IPS DF 6.9 (cell line): ENCODE data around the gene CEBPE.

Experiments
- DNase-seq: peaks from one replicate; pipeline ENCODE4 v3.0.0-alpha.2; 2013; ENCODE audit warnings: low read depth, low spot score
- H3K27ac ChIP-seq: one replicate; pipeline ENCODE4 v1.5.1; 2013; ENCODE audit warnings: low read length, control low read depth
- H3K27me3 ChIP-seq: 2 replicates; pipeline ENCODE4 v1.6.1; 2013; ENCODE audit warnings: mild to moderate bottlenecking, low read length; ENCODE audit not compliant: control insufficient read depth, insufficient read depth
- H3K36me3 ChIP-seq: 2 replicates; pipeline ENCODE4 v1.6.1; 2013; ENCODE audit warnings: low read length; ENCODE audit not compliant: control insufficient read depth, insufficient read depth
- H3K4me1 ChIP-seq: 2 replicates; pipeline ENCODE4 v1.6.1; 2013; ENCODE audit warnings: low read length; ENCODE audit not compliant: control insufficient read depth, insufficient read depth
- H3K4me3 ChIP-seq: 2 replicates; pipeline ENCODE4 v1.5.1; 2013; ENCODE audit warnings: mild to moderate bottlenecking, low read length
- H3K9me3 ChIP-seq: 2 replicates; pipeline ENCODE4 v1.6.1; 2013; ENCODE audit warnings: low read length, inconsistent platforms; ENCODE audit not compliant: control insufficient read depth, insufficient read depth
- WGBS: extraction: QIAGEN DNeasy Blood & Tissue Kit; methylation state at CpG from one replicate; pipeline ENCODE4 v1.1.7; 2013; ENCODE audit warnings: mixed read lengths, missing lambda C conversion rate; ENCODE audit not compliant: insufficient read length, insufficient coverage; 5-methylcytosine and 5-hydroxymethylcytosine counted together

The CEBPE gene

DNA sequence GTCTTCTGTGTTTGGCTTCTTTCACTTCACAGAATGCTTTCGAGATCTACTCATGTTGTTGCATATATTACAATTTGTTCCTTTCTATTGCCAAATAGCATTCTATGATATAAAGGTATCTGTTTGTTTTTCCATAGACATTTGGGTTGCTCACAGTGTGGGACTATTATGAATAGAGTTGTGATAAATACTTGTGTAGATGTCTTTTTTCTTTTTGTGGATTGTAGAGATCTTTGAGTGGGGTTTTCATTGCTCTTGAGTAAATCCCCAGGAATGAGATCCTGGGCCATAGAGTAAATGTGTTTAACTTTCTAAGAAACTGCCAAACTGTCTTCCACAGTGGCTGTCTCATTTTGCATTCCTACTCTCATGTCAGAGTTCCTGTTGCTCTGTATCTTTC, 24.9 kb upstream of the CEBPE start:
- Histone ChIP-seq H3K4me3 (no peak overlapping the region), H3K27ac (no peak overlapping the region), H3K9me3 (no peaks in the 10 kb centered on the region), H3K36me3 (peaks cover 13% of the 10 kb centered on the region), H3K27me3 (no peaks in the 10 kb centered on the region; the same call in 1 of the 2 replicates), H3K4me1 (no peaks in the 10 kb centered on the region)
- DNase-seq = no peak
- no CpG with 5 or more reads among the region's 1 CpG for WGBS

DNA sequence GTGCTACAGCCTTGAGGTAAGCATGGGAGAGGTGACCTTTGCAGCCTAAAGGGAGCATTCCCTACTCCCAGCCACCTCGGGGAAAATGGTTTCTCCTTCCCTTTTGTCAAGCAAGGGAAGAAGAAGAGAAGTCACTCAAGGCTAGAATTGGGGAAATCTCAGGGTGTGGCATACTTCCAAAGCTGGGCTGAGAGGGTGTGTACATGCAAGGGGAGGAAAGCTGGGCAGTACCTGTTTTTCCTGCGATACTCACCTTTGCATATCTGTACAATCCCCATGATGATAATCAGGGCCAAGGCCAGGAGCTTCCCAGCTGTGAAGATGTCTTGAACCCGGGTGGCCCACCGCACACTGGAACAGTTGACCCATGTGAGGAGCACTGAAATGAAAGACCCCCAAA, 23.8 kb upstream of the CEBPE start:
- WGBS = no CpG with 5 or more reads among the region's 4 CpGs
- Histone ChIP-seq H3K27me3 (no peaks in the 10 kb centered on the region; the same call in 1 of the 2 replicates), H3K27ac (no peak overlapping the region), H3K36me3 (peaks cover 15% of the 10 kb centered on the region), H3K9me3 (no peaks in the 10 kb centered on the region), H3K4me3 (no peak overlapping the region), H3K4me1 (no peaks in the 10 kb centered on the region)
- DNase-seq = no peak

- no peak for DNase-seq
- H3K4me3 ChIP-seq = no peak overlapping the region
- WGBS = no CpG with 5 or more reads among the region's 7 CpGs
- no peaks in the 10 kb centered on the region for H3K4me1 ChIP-seq
- peaks cover 21% of the 10 kb centered on the region for H3K36me3 ChIP-seq
- H3K9me3 ChIP-seq = no peaks in the 10 kb centered on the region
- H3K27ac ChIP-seq = no peak overlapping the region
- H3K27me3 ChIP-seq = no peaks in the 10 kb centered on the region; the same call in 1 of the 2 replicates
Observed at GRCh38 chr14:23141706-23142444, 22.8 kb upstream of the CEBPE start.

DNA sequence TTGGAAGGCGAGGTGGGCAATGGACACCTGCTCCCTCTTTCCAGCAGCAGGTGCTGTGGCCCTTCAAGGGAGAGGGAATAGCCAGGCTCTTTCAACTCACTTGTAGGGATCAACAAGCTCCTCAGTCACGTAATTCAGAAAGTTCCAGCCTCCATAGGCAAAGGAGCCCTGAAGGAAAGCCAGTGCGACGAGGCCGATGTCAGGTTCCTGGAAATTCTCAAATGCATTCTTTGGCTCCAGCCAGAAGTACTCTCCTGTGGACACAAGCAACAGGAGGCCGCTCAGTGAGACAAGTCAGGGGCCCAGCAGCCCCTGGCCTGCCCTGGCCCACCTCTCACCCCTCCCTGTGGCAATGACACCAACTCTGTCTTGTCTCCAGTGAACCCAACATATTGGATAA, 21.3 kb upstream of the CEBPE start:
- no peaks in the 10 kb centered on the region for H3K9me3 ChIP-seq
- peaks cover 27% of the 10 kb centered on the region for H3K36me3 ChIP-seq
- H3K27ac ChIP-seq = no peak overlapping the region
- H3K4me1 ChIP-seq = no peaks in the 10 kb centered on the region
- H3K27me3 ChIP-seq = no peaks in the 10 kb centered on the region; the same call in 1 of the 2 replicates
- WGBS = no CpG with 5 or more reads among the region's 6 CpGs
- no peak overlapping the region for H3K4me3 ChIP-seq
- DNase-seq = no peak

DNA sequence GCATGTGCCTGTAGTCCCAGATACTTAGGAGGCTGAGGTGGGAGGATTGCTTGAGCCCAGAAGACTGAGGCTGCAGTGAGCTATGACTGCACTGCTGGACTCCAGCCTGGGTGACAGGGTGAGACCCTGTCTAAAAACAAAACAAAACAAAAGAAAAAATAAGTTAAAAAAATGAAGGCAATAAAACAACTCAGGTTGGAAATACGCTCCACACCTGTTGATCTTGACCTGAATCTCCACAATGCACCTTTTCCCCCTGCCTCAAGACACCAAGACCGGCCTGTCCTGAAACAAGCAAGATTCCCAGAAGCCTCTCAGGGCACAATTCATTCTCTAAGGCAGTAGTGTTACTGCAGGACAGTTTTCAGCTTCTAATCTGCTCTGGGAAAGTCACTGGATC, 20.8 kb upstream of the CEBPE start:
- H3K9me3 ChIP-seq = no peaks in the 10 kb centered on the region
- WGBS = no CpG with 5 or more reads among the region's 2 CpGs
- peaks cover 27% of the 10 kb centered on the region for H3K36me3 ChIP-seq
- no peaks in the 10 kb centered on the region for H3K4me1 ChIP-seq
- no peaks in the 10 kb centered on the region; the same call in 1 of the 2 replicates for H3K27me3 ChIP-seq
- no peak overlapping the region for H3K27ac ChIP-seq
- DNase-seq = no peak
- H3K4me3 ChIP-seq = no peak overlapping the region

DNA sequence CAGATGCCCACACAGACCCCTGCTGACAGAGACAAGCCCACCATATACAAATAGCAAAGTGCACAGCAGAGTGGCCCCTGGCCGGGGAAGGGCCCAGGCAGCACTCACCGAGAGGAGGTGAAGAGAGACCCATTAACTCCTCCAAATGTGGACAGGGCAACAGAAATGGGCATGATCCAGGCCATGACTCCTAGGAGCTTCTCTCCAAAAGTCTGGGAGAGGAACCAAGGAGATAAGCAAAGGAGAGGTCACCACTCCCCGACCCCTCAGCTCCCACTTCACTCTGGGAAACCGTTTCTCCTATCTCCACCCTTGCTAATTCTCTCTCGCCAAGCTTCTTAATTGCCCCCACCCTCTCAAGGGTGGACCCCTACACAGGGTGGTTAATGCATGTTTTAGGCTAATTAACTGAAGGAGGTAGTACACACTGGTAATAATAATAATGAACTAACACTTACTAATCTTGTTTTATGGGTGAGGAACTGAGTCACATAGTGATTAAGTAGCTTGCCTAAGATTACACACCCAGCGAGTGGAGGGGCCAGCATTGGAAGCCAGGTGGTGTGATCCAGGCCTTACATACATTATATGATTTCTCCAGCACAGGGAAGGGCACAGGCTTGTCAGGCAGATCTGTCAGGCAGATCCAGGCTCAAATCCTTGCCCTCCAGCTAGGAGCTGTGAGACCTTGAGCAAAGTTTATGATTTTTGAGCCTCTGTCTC, 18.9 kb upstream of the CEBPE start:
- H3K4me1 ChIP-seq = no peaks in the 10 kb centered on the region
- peaks cover 27% of the 10 kb centered on the region for H3K36me3 ChIP-seq
- no peak overlapping the region for H3K27ac ChIP-seq
- no peaks in the 10 kb centered on the region; the same call in 1 of the 2 replicates for H3K27me3 ChIP-seq
- H3K9me3 ChIP-seq = no peaks in the 10 kb centered on the region
- no peak for DNase-seq
- WGBS = no CpG with 5 or more reads among the region's 6 CpGs
- H3K4me3 ChIP-seq = no peak overlapping the region

DNA sequence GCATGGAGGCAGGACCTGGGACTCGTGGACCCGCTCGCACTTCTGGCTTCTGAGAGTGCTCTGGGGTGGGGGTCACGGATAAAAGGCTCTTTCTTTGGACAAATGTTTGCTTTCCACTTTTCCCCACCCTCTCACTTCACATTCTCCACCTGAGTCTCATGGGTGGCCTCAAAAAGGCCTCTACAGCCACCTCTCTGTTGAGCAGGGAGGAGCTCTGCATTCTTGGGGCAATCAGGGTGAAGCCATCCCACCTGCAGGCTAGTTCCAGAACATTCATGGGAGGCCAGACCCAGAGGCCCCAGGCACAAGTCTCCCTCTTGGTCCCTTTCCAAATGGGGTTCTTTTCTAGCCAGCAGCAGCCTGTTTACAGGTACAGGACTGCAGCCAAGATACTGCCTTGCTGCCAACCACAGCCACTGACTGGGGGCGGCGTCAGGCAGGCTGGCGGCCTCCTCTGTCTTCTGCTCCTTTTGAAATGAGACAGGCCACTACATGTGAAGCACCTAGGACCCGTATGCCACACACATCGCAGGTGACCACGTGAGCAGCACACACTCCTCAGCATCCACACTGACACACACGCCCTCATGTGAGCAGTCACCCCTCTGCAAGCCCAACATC, 18.2 kb upstream of the CEBPE start:
- H3K4me3 ChIP-seq = no peak overlapping the region
- no peaks in the 10 kb centered on the region; the same call in 1 of the 2 replicates for H3K27me3 ChIP-seq
- H3K27ac ChIP-seq = no peak overlapping the region
- no CpG with 5 or more reads among the region's 11 CpGs for WGBS
- peaks cover 27% of the 10 kb centered on the region for H3K36me3 ChIP-seq
- DNase-seq = no peak
- no peaks in the 10 kb centered on the region for H3K4me1 ChIP-seq
- no peaks in the 10 kb centered on the region for H3K9me3 ChIP-seq

- Histone ChIP-seq H3K4me1 (no peaks in the 10 kb centered on the region), H3K36me3 (peaks cover 27% of the 10 kb centered on the region), H3K4me3 (no peak overlapping the region), H3K27me3 (no peaks in the 10 kb centered on the region; the same call in 1 of the 2 replicates), H3K27ac (no peak overlapping the region), H3K9me3 (no peaks in the 10 kb centered on the region)
- no peak for DNase-seq
- WGBS = no CpG with 5 or more reads among the region's 16 CpGs
Observed at GRCh38 chr14:23136566-23137133, 17.6 kb upstream of the CEBPE start.

DNA sequence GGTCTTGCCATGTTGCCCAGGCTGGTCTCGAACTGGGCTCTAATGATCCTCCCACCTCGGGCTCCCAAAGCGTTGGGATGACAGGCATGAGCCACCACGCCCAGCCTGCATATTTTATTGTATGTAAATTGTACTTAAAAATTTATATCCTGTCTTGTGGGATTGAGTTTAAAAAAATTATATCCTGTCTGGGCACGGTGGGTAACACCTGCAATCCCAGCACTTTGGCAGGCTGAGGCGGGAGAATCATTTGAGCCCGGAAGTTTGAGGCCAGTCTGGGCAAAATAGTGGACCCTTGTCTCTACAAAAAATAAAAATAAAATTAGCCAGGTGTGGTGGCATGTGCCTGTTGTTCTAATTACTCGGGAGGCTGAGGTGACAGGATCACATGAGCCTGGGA, 13.9 kb upstream of the CEBPE start:
- WGBS = no CpG with 5 or more reads among the region's 8 CpGs
- Histone ChIP-seq H3K9me3 (no peaks in the 10 kb centered on the region), H3K27ac (no peak overlapping the region), H3K36me3 (peaks cover 23% of the 10 kb centered on the region), H3K27me3 (no peaks in the 10 kb centered on the region), H3K4me3 (no peak overlapping the region), H3K4me1 (no peaks in the 10 kb centered on the region)
- DNase-seq = no peak

- no peak overlapping the region for H3K4me3 ChIP-seq
- H3K4me1 ChIP-seq = no peaks in the 10 kb centered on the region
- no peaks in the 10 kb centered on the region for H3K9me3 ChIP-seq
- H3K27me3 ChIP-seq = no peaks in the 10 kb centered on the region
- H3K27ac ChIP-seq = no peak overlapping the region
- peaks cover 22% of the 10 kb centered on the region for H3K36me3 ChIP-seq
- WGBS = no CpG with 5 or more reads among the region's 5 CpGs
- DNase-seq = no peak
Observed at GRCh38 chr14:23131482-23131881, 12.4 kb upstream of the CEBPE start.
